GM08714 (cell line): ENCODE measurements around the gene XPO6.

Experiments
- H3K4me3 ChIP-seq: fragments of 200-500 bp; sonication (Bioruptor generic); 2 replicates; pipeline ENCODE4 v1.5.1; 2014; ENCODE audit warnings: mild to moderate bottlenecking, low read length, inconsistent platforms
- ZNF274 ChIP-seq: IDR thresholded peaks from 2 replicates; pipeline ENCODE4 v1.6.1; 2012; ENCODE audit warnings: mild to moderate bottlenecking, low read depth, low read length

Gene XPO6

DNA sequence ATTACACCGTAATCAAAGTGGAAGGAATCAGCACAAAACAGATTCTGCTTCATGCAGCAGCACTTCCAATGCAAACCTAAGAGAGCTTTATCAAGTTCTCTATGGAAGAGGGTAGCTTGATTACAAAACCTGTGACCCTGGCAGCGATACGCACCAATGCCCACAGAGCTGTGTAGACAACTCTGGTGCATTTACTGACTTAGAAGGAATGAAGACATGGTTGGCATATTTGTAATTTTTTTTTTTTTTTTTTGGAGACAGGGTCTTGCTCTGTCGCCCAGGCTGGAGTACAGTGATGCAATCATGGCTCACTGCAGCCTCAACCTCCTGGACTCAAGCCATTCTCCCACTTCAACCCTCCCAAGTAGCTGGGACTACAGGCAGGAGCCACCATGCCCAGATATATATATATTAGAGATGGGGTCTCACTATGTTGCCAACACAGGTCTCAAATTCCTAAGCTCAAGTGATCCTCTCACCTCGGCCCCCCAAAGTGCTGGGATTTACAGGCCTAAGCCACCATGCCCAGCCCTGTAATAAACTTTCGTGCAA, 49.4 kb downstream of the XPO6 start:
- H3K4me3 ChIP-seq, result no peak overlapping the region
- no peak for TF ChIP-seq ZNF274

DNA sequence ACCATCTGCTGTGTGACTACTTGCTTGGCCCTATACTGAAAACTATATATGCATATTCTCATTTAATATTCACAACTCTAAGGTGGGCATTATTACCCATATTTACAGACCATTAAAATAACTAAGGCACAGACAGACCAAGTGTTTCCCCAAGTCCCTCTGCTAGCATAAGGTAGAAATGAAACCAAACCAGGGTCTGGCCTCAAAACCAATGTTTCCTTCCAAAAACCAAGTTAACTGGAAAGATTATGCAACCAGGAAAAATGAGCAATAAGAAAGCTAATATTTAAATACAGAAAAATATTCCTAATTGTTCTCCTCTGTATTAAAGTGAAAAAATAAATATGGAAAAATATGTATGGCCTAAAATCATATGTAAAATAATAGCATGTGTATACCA, 50.1 kb downstream of the XPO6 start:
- no peak overlapping the region for H3K4me3 ChIP-seq
- no peak for TF ChIP-seq ZNF274

DNA sequence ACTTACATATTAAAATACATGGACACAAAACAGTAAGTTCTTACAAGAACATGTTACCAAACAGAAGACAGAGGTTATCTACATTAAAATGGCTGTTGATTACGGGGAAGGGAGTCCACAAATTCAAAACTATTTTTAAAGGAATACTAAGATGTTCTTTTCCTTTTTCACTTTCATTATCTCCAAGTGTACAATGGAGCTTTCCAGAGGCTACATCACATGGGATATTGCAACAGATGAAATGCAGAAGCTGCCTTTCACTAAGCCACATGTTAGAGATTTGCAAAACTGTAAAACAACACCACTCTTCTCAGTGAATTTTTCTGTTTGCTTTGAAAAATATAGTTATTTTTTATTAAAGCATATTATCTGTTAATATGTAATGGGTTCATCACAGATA, 53.6 kb downstream of the XPO6 start:
- no peak overlapping the region for H3K4me3 ChIP-seq

DNA sequence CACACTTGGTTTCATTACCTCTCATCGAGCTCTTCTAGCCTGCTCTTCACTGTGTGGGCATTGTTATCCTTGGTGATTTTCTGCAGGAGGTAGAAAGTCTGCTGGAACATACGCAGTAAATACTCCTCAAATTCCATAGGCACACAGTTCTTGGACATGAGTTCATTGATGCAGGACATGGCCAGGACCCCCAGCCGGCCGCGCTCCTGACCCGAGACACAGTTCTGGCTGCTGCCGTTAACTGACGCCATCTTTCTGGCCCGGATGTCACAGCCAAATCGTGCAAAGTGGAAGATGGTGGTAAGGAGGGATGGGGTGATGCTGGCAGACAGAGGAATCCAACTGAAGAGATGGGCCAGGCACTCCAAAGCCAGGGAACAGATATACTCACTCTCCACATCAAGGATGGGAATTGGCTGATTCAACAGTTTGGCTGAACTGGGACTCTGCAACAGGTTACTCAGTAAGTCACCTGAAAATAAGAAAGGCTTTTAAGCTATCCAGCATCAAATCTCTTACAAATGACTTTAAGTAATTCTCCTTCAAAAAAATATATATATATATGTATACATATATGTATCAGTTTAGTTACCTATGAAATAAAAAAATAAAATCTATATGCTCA, 55.6 kb downstream of the XPO6 start:
- TF ChIP-seq ZNF274, result no peak
- no peak overlapping the region for H3K4me3 ChIP-seq

More for the DNA sequence above, 53.6 kb downstream of the XPO6 start:
- no peak for TF ChIP-seq ZNF274

DNA sequence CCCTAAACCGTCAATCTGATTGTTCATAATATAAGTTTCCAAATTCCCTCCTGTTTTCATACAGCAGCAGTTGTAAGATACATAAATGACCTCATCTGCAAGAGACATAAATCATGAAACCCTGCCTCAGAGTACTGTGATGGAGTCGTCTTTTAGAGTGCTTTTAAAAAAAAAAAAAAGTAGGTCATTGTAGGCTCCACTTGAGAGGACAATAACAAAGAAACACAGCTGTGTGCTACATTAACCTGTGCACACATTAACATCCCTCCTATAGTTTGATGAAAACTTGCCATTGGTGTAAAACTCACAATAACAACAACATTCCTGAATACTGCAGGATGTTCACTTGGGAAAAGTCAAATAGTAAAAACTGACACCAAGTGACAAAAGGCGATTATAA, 56.5 kb downstream of the XPO6 start:
- no peak for TF ChIP-seq ZNF274
- no peak overlapping the region for H3K4me3 ChIP-seq

DNA sequence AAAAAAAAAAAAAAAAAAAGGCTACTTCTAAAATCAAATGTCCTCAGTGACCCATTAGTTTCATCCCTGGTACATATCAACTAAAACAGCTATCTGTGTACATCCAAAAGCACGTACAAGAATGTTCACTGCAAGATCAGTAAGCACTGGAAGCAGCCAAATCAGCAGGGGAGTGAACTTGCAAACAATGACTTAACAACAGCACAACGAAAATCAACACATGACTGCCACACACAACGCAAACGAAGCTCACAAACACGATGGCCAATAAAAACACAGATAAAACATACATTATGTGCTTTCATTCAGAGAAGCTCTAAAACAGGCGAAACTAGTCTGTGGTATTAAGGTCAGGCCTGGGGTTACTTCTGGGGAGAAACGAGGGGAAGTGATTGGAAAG, 60.6 kb downstream of the XPO6 start:
- TF ChIP-seq ZNF274, result no peak
- H3K4me3 ChIP-seq, result no peak overlapping the region

DNA sequence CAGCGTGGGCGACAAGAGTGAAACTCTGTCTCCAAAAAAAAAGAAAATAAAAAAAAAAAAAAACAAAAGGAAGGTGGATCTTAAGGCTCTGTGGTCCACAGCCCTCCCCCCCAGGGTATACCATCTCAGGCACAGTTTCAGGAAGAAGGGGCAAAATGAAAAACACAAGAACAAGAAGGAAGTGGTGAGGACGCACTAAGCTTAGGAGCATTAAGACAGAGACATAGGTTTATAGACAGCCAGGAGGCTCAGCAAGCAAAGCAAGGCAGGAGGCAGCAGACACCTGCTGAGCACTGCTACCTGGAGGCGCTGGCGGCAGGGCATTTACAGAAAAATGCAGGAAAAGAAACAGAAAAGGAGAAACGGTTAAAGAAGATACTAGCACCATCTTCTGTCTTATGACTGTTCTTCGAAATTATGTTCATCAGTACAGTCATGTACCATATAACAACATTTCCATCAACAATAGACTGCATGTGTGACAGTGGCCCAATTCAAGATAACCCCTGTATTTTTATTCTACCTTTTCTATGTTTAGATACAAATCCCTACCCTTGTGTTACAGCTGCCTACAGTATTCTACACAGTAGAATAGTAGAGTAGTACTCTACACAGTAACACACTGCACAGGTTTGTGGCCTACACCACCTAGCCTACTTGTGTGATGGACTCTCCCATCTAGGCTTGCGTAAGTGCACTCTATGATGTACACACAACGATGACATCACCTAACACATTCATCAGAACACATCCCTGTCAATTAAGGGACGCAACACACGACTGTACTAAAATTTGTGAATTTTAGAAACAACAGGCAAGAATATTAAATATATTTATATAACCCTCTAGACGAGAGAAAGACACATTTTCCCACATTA, 62.5 kb downstream of the XPO6 start:
- no peak overlapping the region for H3K4me3 ChIP-seq
- no peak for TF ChIP-seq ZNF274

DNA sequence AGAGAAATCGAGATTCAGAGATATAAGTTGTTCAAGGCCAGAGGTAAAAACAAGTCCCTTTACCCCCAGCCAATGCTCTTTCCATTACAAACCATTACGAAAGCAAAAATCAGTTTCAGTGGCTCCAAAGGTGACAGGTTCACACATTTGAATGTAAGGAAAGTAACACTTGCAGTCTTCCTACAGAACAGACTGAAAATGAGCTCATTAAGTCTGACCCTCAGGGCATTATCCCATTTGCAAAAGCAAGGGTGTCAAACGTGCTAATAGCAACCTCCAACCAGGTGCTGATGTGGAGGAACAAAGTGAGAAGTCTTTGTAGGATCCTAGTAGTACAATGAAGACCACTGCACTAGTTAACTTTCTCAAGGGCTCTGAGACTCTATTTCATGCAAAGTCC, 65.2 kb downstream of the XPO6 start:
- TF ChIP-seq ZNF274, result no peak
- no peak overlapping the region for H3K4me3 ChIP-seq

DNA sequence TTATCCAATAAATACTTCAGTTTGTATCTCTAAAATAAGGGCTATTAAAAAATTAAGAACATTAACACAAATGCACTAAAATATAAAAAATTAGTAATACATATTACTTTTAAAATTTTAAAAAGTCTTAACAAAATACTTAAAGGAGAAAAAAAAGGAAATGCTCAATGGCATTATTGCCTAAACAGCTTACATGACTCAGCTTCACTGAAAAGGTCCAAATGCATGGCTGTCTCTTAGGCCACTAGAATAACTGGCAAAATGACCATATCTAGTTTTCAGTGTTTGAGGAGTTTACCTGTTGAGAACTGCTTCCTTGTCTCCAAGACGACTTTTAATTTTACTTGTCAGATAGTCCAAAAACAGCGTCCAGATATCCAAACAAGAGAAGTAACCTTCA, 66.0 kb downstream of the XPO6 start:
- no peak for TF ChIP-seq ZNF274
- H3K4me3 ChIP-seq, result no peak overlapping the region

DNA sequence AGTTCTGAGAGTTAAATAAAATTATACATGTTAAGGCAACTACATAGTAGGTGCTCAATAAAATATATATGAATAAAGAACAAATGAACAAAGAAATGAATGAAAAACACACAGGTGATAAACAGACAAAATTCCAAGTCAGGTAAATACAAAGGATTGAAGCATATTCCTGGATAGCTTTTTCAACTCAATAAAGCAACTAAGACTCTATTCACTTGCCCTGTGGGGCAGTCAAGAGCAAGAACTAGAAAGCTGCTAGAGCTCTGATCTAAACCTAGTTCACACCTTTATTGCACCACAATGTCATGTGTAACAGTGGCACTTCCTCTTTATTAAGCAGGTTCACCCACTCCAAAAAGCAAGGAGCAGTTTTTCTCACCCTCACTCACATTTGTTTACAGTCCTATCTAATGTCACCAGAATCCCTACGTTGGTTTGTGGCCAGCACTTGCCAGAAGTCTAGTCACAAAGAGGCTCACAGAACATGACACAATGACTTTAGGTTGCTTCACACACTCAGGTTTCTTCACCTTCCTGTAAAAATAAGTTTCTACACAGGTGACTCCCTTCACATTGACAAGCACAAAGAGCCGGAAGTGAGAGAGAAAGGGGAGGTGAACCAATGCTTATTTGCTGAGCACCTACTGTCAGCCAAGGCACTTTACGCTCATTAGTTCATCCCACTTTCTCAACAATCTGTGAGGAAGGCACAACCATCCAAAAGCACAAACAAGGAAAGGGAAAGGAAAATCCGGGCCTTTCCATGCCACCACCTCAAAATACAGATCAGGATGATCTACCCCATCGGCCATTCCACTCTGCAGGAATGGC, 70.8 kb downstream of the XPO6 start:
- TF ChIP-seq ZNF274, result no peak

DNA sequence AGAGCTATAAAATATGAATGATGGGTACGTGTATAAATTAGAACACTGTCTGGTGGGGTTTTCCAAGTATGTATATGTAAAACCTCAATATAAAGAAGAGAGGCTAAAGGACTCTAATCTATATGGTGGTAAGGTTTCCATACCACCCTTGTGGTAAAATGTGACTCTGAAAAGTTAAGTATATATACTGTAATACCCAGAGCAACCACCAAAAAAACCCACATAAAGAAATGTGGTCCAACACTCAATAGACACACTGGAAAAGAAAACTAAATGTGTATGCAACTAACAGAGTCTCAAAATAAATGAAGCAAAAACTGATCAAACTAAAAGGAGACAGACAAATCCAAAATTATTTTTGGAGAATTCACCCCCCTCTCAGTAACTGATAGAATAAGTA, 72.2 kb downstream of the XPO6 start:
- H3K4me3 ChIP-seq, result no peak overlapping the region
- no peak for TF ChIP-seq ZNF274

More for the DNA sequence above, 70.8 kb downstream of the XPO6 start:
- peak overlapping the region; percentile 49; the same call in 1 of the 2 replicates for H3K4me3 ChIP-seq

DNA sequence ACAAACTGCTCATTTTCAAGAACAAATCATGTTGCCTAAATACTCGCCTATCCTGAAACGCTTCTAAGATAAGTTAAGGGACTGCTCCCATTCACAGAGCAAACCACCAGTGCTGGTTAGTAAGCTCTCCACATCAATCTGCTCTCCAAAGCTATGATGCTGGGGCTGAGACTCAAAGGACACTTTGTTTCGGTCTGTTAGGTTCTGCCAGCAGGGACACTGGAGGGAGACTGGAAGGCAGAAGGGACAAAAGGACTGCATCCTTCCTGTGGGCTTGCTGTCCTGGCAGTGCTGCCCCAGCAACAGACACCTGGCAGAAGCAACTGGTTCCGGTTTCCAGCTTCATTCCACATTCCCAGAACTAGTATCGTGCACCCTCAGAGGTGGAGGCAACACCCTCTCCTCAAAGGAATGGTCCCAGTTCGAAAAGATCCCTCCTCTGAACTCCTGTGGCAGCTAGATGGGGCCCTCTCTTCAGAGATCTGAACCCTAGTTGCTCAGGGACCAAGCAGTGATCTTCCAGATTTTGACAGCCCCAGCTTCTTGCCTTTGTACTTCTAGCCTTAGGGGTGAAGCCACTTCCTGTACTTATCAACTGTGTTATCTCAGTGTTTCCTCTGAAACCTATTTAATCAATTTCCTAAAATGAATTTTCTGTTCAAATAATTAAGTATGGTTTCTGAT, 74.9 kb downstream of the XPO6 start:
- no peak for TF ChIP-seq ZNF274
- no peak overlapping the region for H3K4me3 ChIP-seq

DNA sequence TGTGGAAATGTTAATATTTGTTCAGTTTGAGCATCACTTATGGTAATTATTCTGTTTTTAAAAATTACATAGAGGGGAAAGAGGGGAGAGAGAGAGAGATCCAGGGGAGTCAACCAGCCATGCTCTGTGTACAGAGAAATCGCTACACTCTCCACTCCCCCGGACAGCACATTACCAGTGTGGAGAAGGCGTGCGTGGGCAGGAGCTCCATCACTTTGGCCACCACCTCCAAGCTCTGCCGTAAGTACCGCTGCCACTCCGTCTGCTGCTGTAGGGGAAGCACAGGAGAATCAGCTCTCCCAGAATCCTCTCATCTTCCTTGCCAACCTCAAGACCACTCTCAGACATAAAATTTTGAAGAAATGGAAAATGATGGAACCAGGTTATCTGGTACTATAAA, 78.1 kb downstream of the XPO6 start:
- no peak overlapping the region for H3K4me3 ChIP-seq
- no peak for TF ChIP-seq ZNF274
